ENCODE results near the gene CEP85L.

CEP85L gene

GRCh38 chr6:118511930-118512715, 139.3 kb downstream of the CEP85L start:
- Histone ChIP-seq H3K4me1 (ENCODE audit: low read depth, poor library complexity, severe bottlenecking) (no peaks in the 10 kb centered on the region), H3K27ac (no peak overlapping the region), H3K79me2 (ENCODE audit: insufficient read depth, low read depth) (no peaks in the 10 kb centered on the region), H3K9ac (no peak overlapping the region), H2AFZ (ENCODE audit: low read depth) (no peak overlapping the region), H3K27me3 (ENCODE audit: insufficient read depth, low read depth) (no peaks in the 10 kb centered on the region), H3K4me2 (no peak overlapping the region), H4K20me1 (ENCODE audit: insufficient read depth) (no peaks in the 10 kb centered on the region), H3K36me3 (ENCODE audit: insufficient read depth) (no peaks in the 10 kb centered on the region), H3K4me3 (IDR thresholded peaks at IDR 0.05; ENCODE audit: insufficient read depth, low read depth, low read length) (no peak overlapping the region)
- TF ChIP-seq CTCF (conservative IDR thresholded peaks at IDR 0.05; ENCODE audit: low read depth, low read length): no peak

GRCh38 chr6:118509009-118509617, 142.3 kb downstream of the CEP85L start:
- Histone ChIP-seq H3K4me3 (IDR thresholded peaks at IDR 0.05; ENCODE audit: insufficient read depth, low read depth, low read length) (no peak overlapping the region), H3K27me3 (ENCODE audit: insufficient read depth, low read depth) (no peaks in the 10 kb centered on the region), H4K20me1 (ENCODE audit: insufficient read depth) (no peaks in the 10 kb centered on the region), H3K36me3 (ENCODE audit: insufficient read depth) (no peaks in the 10 kb centered on the region), H3K4me2 (no peak overlapping the region), H3K4me1 (ENCODE audit: low read depth, poor library complexity, severe bottlenecking) (no peaks in the 10 kb centered on the region), H3K27ac (no peak overlapping the region), H3K79me2 (ENCODE audit: insufficient read depth, low read depth) (no peaks in the 10 kb centered on the region), H2AFZ (ENCODE audit: low read depth) (no peak overlapping the region), H3K9ac (no peak overlapping the region)
- peak; percentile 51; the same call in 1 of the 2 replicates for TF ChIP-seq CTCF (conservative IDR thresholded peaks at IDR 0.05; ENCODE audit: low read depth, low read length)

GRCh38 chr6:118507636-118508035, 143.8 kb downstream of the CEP85L start:
- no peaks in the 10 kb centered on the region for H3K4me1 ChIP-seq (ENCODE audit: low read depth, poor library complexity, severe bottlenecking)
- H2AFZ ChIP-seq (ENCODE audit: low read depth): no peak overlapping the region
- H3K4me3 ChIP-seq (IDR thresholded peaks at IDR 0.05; ENCODE audit: insufficient read depth, low read depth, low read length): no peak overlapping the region
- H3K4me2 ChIP-seq: no peak overlapping the region
- H3K9ac ChIP-seq: no peak overlapping the region
- no peak overlapping the region for H3K27ac ChIP-seq
- H3K36me3 ChIP-seq (ENCODE audit: insufficient read depth): no peaks in the 10 kb centered on the region
- H3K27me3 ChIP-seq (ENCODE audit: insufficient read depth, low read depth): no peaks in the 10 kb centered on the region
- H3K79me2 ChIP-seq (ENCODE audit: insufficient read depth, low read depth): no peaks in the 10 kb centered on the region
- no peaks in the 10 kb centered on the region for H4K20me1 ChIP-seq (ENCODE audit: insufficient read depth)
- TF ChIP-seq CTCF (conservative IDR thresholded peaks at IDR 0.05; ENCODE audit: low read depth, low read length): no peak

GRCh38 chr6:118506071-118506638, 145.2 kb downstream of the CEP85L start:
- H2AFZ ChIP-seq (ENCODE audit: low read depth): no peak overlapping the region
- no peaks in the 10 kb centered on the region for H3K79me2 ChIP-seq (ENCODE audit: insufficient read depth, low read depth)
- no peak overlapping the region for H3K4me2 ChIP-seq
- no peak overlapping the region for H3K27ac ChIP-seq
- no peaks in the 10 kb centered on the region for H3K4me1 ChIP-seq (ENCODE audit: low read depth, poor library complexity, severe bottlenecking)
- H3K9ac ChIP-seq: no peak overlapping the region
- H3K27me3 ChIP-seq (ENCODE audit: insufficient read depth, low read depth): no peaks in the 10 kb centered on the region
- H3K36me3 ChIP-seq (ENCODE audit: insufficient read depth): no peaks in the 10 kb centered on the region
- no peak for TF ChIP-seq CTCF (conservative IDR thresholded peaks at IDR 0.05; ENCODE audit: low read depth, low read length)
- no peaks in the 10 kb centered on the region for H4K20me1 ChIP-seq (ENCODE audit: insufficient read depth)
- H3K4me3 ChIP-seq (IDR thresholded peaks at IDR 0.05; ENCODE audit: insufficient read depth, low read depth, low read length): no peak overlapping the region

All from KMS-11 (cell line).